Activated CD8-positive, alpha-beta T cell treated with anti-CD3 and anti-CD28 coated beads for 36 hours (primary cell): ENCODE data around the gene SERPIND1. TPM values are rescaled to one million over a fixed set of nuclear protein-coding genes. Genes with fewer than 3 reads are reported as not detected.

ENCODE experiments used
- ATAC-seq: fragments of 200-7000 bp; cut with Tn5 transposase; one replicate; pipeline ENCODE4 v1.10.0; 2021; ENCODE audit warnings: mild to moderate bottlenecking, moderate library complexity
- CTCF ChIA-PET: fragments of 350-600 bp; sonication (Branson Sonifier 250); formaldehyde crosslinking; loops from one replicate; lab custom pipeline; 2021; ENCODE audit warnings: antibody characterized with exemption; lab: Charles Lee
- POLR2A ChIA-PET: fragments of 350-600 bp; sonication (Branson Sonifier 250); formaldehyde crosslinking; loops from one replicate; lab custom pipeline; 2021; ENCODE audit warnings: antibody characterized with exemption; lab: Charles Lee
- DNase-seq: peaks from one replicate; pipeline ENCODE4 v3.0.0-alpha.2; 2020
- H3K27ac Mint-ChIP-seq: one replicate; pipeline ENCODE4 v1.8.0; 2021; ENCODE audit warnings: mild to moderate bottlenecking, mixed read lengths
- H3K27me3 Mint-ChIP-seq: one replicate; pipeline ENCODE4 v1.8.0; 2021; ENCODE audit warnings: mixed read lengths
- H3K36me3 Mint-ChIP-seq: one replicate; pipeline ENCODE4 v1.8.0; 2021; ENCODE audit warnings: low read depth, mixed read lengths
- H3K4me1 Mint-ChIP-seq: one replicate; pipeline ENCODE4 v1.8.0; 2021; ENCODE audit warnings: low read depth, mixed read lengths
- H3K4me3 Mint-ChIP-seq: one replicate; pipeline ENCODE4 v1.8.0; 2021; ENCODE audit warnings: mild to moderate bottlenecking, moderate library complexity, mixed read lengths
- H3K9me3 Mint-ChIP-seq: one replicate; pipeline ENCODE4 v1.8.0; 2021; ENCODE audit warnings: mixed read lengths
- CTCF ChIP-seq: fragments of 200-600 bp; IDR thresholded peaks from one replicate; pipeline ENCODE4 v1.8.0; 2022; ENCODE audit warnings: antibody characterized with exemption, mild to moderate bottlenecking
- intact Hi-C: fragments of 100-400 bp; cut with micrococcal nuclease; formaldehyde crosslinking; loops from one replicate; pipeline ENCODE4 v1.10.0; 2022
- total RNA-seq, 2 experiments: library from RNA; stranded (reverse); gene quantifications; one replicate each; pipeline ENCODE4 v1.2.3, GENCODE V29; 2021

SERPIND1 gene
- total RNA-seq, 2 experiments from 2014 or later, result not detected

GRCh38 chr22:20783300-20783673 lies 9.4 kb downstream of the SERPIND1 start:
- ChIA-PET POLR2A (no interaction called here), CTCF (interaction anchor here (0.8 to 6.3 kb wide), 15 partner anchors 9 to 364 kb away, joined by 3 to 57 read pairs (median 8); partner anchors contain the start of gene SERPIND1)
- no peaks in the 10 kb centered on the region for H3K9me3 Mint-ChIP-seq
- H3K27me3 Mint-ChIP-seq, result no peaks in the 10 kb centered on the region
- DNase-seq, result no peak
- TF ChIP-seq CTCF, result no peak
- no peak overlapping the region for H3K27ac Mint-ChIP-seq
- H3K36me3 Mint-ChIP-seq, result peaks cover 11% of the 10 kb centered on the region
- intact Hi-C loops, result no loop called here
- no peak for ATAC-seq
- H3K4me1 Mint-ChIP-seq, result peaks cover 19% of the 10 kb centered on the region
- H3K4me3 Mint-ChIP-seq, result no peak overlapping the region

GRCh38 chr22:20783844-20784723 lies 10.2 kb downstream of the SERPIND1 start:
- DNase-seq, result peak; percentile 72
- H3K4me3 Mint-ChIP-seq, result no peak overlapping the region
- peaks cover 11% of the 10 kb centered on the region for H3K36me3 Mint-ChIP-seq
- peaks cover 18% of the 10 kb centered on the region for H3K4me1 Mint-ChIP-seq
- H3K9me3 Mint-ChIP-seq, result no peaks in the 10 kb centered on the region
- ATAC-seq, result peak; percentile 70
- ChIA-PET POLR2A (no interaction called here), CTCF (interaction anchor here (0.7 to 6.3 kb wide), 23 partner anchors 10 to 365 kb away, joined by 3 to 57 read pairs (median 5); partner anchors contain the start of gene SERPIND1)
- intact Hi-C loops, result no loop called here
- H3K27ac Mint-ChIP-seq, result no peak overlapping the region
- TF ChIP-seq CTCF, result peak; percentile 64
- no peaks in the 10 kb centered on the region for H3K27me3 Mint-ChIP-seq

GRCh38 chr22:20785415-20785814 lies 11.5 kb downstream of the SERPIND1 start:
- Mint-ChIP-seq H3K4me1 (peaks cover 9% of the 10 kb centered on the region), H3K27me3 (no peaks in the 10 kb centered on the region), H3K27ac (no peak overlapping the region), H3K36me3 (peaks cover 7% of the 10 kb centered on the region), H3K4me3 (no peak overlapping the region), H3K9me3 (no peaks in the 10 kb centered on the region)
- TF ChIP-seq CTCF, result no peak
- no peak for ATAC-seq
- ChIA-PET POLR2A (no interaction called here), CTCF (interaction anchor here (1.9 to 6.3 kb wide), 4 partner anchors 10 to 29 kb away, joined by 9 to 57 read pairs (median 17); partner anchors contain the start of gene SERPIND1)
- no peak for DNase-seq
- intact Hi-C loops, result no loop called here

- H3K27me3 Mint-ChIP-seq, result no peaks in the 10 kb centered on the region
- H3K9me3 Mint-ChIP-seq, result no peaks in the 10 kb centered on the region
- no peak for ATAC-seq
- H3K36me3 Mint-ChIP-seq, result peaks cover 7% of the 10 kb centered on the region
- no peak overlapping the region for H3K4me3 Mint-ChIP-seq
- intact Hi-C loops, result no loop called here
- no peak overlapping the region for H3K27ac Mint-ChIP-seq
- peaks cover 9% of the 10 kb centered on the region for H3K4me1 Mint-ChIP-seq
- no peak for TF ChIP-seq CTCF
- no peak for DNase-seq
- ChIA-PET POLR2A (interaction anchor here (0.7 kb wide), 1 partner anchor 29 kb away, joined by 3 read pairs; no protein-coding TSS in a partner anchor), CTCF (no interaction called here)
These were observed 12.1 kb downstream of the SERPIND1 start for GRCh38 chr22:20786048-20786447.

GRCh38 chr22:20786536-20786979 lies 12.6 kb downstream of the SERPIND1 start:
- ATAC-seq (no peak), DNase-seq (no peak)
- TF ChIP-seq CTCF, result no peak
- Mint-ChIP-seq H3K4me3 (no peak overlapping the region), H3K36me3 (peaks cover 7% of the 10 kb centered on the region), H3K27ac (no peak overlapping the region), H3K9me3 (no peaks in the 10 kb centered on the region), H3K27me3 (no peaks in the 10 kb centered on the region), H3K4me1 (peaks cover 6% of the 10 kb centered on the region)
- ChIA-PET POLR2A (interaction anchor here (0.9 kb wide), 1 partner anchor 16 kb away, joined by 3 read pairs; no protein-coding TSS in a partner anchor), CTCF (no interaction called here)
- intact Hi-C loops, result no loop called here
